HAP-1 (cell line): Measurements from ENCODE around the gene TRIM46.
"Not testable (repeated sequence)": the region's sequence is repeated elsewhere in the genome, so short reads cannot be mapped to it uniquely, and the experiment has no call there.

Experiments
- DNase-seq, 2 experiments: peaks; one replicate each; pipeline ENCODE4 v3.0.0-alpha.2; 2016 to 2020; ENCODE audit warnings: low spot score in 2 of 2
- H3K27me3 ChIP-seq: fragments of 250-450 bp; sonication (Bioruptor Pico); 2 replicates; pipeline ENCODE4 v1.5.1; 2020; ENCODE audit warnings: low read depth, mild to moderate bottlenecking, moderate library complexity
- H3K36me3 ChIP-seq: fragments of 250-450 bp; sonication (Bioruptor Pico); replicated peaks from 2 replicates; pipeline ENCODE4 v1.5.1; 2020; ENCODE audit warnings: mild to moderate bottlenecking
- H3K4me1 ChIP-seq: fragments of 250-450 bp; sonication (Bioruptor Pico); 2 replicates; pipeline ENCODE4 v1.5.1; 2020; ENCODE audit warnings: mild to moderate bottlenecking
- H3K4me3 ChIP-seq: fragments of 250-450 bp; sonication (Bioruptor Pico); 2 replicates; pipeline ENCODE4 v1.5.1; 2020; ENCODE audit warnings: mild to moderate bottlenecking, moderate library complexity
- H3K9me3 ChIP-seq: fragments of 250-450 bp; sonication (Bioruptor Pico); 2 replicates; pipeline ENCODE4 v1.5.1; 2020; ENCODE audit warnings: mild to moderate bottlenecking, moderate library complexity
- in situ Hi-C: fragments of 300-500 bp; cut with MboI; formaldehyde crosslinking; loops from 3 replicates; pipeline ENCODE4 v1.14.3; 2020; ENCODE audit warnings: low sequenced_read_pairs, inconsistent platforms, mixed read lengths

Gene TRIM46

DNA sequence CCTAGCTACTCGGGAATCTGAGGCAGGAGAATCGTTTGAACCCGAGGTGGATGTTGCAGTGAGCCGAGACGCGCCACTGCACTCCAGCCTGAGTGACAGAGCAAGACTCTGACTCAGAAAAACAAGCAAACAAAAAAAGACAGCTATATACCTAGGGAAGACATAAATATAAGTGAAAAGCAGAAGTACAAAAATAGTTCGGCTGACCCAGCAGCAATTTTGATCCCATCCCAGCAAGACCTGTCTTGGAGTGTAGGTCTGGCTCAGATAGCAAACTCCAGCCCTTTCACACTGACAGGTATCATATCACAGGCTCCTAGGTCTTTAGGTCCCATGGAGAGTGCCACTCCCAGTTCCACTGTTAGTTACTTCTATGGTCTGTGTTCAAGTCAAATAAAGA lies 49.4 kb downstream of the TRIM46 start:
- in situ Hi-C loops: no loop called here
- Histone ChIP-seq H3K9me3 (no peaks in the 10 kb centered on the region), H3K36me3 (peaks cover 8% of the 10 kb centered on the region), H3K27me3 (no peaks in the 10 kb centered on the region), H3K4me1 (peaks cover 8% of the 10 kb centered on the region), H3K4me3 (no peak overlapping the region)
- DNase-seq: no peak

DNA sequence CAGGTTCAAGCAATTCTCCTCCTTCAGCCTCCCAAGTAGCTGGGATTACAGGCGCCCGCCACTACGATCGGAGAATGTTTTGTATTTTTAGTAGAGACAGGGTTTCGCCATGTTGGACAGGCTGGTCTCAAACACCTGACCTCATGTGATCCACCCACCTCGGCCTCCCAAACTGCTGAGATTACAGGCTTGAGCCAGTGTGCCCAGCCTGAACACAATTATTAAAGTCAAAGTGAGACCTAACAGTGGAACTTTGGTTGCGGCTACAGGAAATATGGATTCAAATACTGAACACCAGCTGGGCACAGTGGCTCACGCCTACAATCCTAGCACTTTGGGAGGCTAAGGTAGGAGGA lies 51.7 kb downstream of the TRIM46 start:
- H3K4me1 ChIP-seq, H3K4me3 ChIP-seq, in situ Hi-C loops, H3K27me3 ChIP-seq, H3K36me3 ChIP-seq, DNase-seq, H3K9me3 ChIP-seq: not testable (repeated sequence)

GRCh38 chr1:155226188-155226909 lies 52.7 kb downstream of the TRIM46 start:
- in situ Hi-C loops: no loop called here
- Histone ChIP-seq H3K36me3 (peaks cover 8% of the 10 kb centered on the region), H3K9me3 (no peaks in the 10 kb centered on the region), H3K4me3 (peak overlapping the region; percentile 46), H3K27me3 (no peaks in the 10 kb centered on the region), H3K4me1 (peaks cover 10% of the 10 kb centered on the region)
- DNase-seq: peak; percentile 85 to 86

DNA sequence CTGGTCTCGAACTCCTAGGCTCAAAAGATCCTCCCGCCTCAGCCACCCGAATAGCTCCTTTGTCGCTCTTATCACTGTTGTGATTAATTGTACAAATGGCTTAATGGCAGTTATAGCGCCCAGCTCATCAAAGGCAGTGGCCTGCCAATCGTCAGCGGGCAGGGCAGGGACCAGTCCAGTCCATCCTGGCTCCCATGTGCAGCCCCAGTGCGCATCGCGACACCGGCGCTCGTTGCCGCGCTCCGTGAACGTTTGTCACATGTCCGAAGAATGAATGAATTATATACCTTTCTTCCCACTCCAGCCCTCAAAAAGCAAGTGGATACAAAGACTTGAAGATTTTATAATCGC lies 53.2 kb downstream of the TRIM46 start:
- Histone ChIP-seq H3K9me3 (no peaks in the 10 kb centered on the region), H3K4me1 (peaks cover 10% of the 10 kb centered on the region), H3K4me3 (peak overlapping the region; percentile 46), H3K36me3 (peaks cover 8% of the 10 kb centered on the region), H3K27me3 (no peaks in the 10 kb centered on the region)
- peak; percentile 36 to 69 for DNase-seq
- in situ Hi-C loops: no loop called here

- peak; percentile 98 to 99 for DNase-seq
- H3K36me3 ChIP-seq: peaks cover 8% of the 10 kb centered on the region
- no peaks in the 10 kb centered on the region for H3K9me3 ChIP-seq
- H3K4me3 ChIP-seq: peak overlapping the region; percentile 46
- no peaks in the 10 kb centered on the region for H3K27me3 ChIP-seq
- in situ Hi-C loops: no loop called here
- peaks cover 10% of the 10 kb centered on the region for H3K4me1 ChIP-seq
Measured at GRCh38 chr1:155227261-155228095, 53.8 kb downstream of the TRIM46 start.

GRCh38 chr1:155228096-155228427 lies 54.4 kb downstream of the TRIM46 start:
- no peak for DNase-seq
- Histone ChIP-seq H3K27me3 (no peaks in the 10 kb centered on the region), H3K4me1 (peaks cover 10% of the 10 kb centered on the region)

DNA sequence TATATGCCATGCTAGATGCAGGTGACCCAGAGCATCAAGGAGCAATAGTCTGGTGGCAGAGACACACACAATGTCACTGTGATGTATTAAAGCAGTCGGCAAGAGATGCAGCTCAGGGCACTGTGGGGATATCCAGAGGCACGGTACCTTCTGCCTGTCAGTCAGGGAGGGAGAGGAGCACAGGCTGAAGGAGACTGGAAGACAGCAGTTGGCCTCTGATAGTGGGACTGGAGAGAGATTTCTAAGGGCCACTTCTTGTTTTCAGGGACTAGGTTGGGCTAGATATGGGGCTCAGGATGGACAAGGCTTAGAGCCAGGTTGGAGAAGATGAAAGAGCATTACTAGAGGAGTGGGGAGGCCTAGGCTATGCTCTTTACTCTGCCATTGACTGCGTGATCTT lies 57.7 kb downstream of the TRIM46 start:
- H3K4me3 ChIP-seq, H3K27me3 ChIP-seq, H3K4me1 ChIP-seq, DNase-seq, in situ Hi-C loops, H3K36me3 ChIP-seq, H3K9me3 ChIP-seq: not testable (repeated sequence)

More at GRCh38 chr1:155228096-155228427, 54.4 kb downstream of the TRIM46 start:
- H3K4me3 ChIP-seq: peak overlapping the region; percentile 46
- no peaks in the 10 kb centered on the region for H3K9me3 ChIP-seq
- peaks cover 8% of the 10 kb centered on the region for H3K36me3 ChIP-seq
- in situ Hi-C loops: no loop called here

DNA sequence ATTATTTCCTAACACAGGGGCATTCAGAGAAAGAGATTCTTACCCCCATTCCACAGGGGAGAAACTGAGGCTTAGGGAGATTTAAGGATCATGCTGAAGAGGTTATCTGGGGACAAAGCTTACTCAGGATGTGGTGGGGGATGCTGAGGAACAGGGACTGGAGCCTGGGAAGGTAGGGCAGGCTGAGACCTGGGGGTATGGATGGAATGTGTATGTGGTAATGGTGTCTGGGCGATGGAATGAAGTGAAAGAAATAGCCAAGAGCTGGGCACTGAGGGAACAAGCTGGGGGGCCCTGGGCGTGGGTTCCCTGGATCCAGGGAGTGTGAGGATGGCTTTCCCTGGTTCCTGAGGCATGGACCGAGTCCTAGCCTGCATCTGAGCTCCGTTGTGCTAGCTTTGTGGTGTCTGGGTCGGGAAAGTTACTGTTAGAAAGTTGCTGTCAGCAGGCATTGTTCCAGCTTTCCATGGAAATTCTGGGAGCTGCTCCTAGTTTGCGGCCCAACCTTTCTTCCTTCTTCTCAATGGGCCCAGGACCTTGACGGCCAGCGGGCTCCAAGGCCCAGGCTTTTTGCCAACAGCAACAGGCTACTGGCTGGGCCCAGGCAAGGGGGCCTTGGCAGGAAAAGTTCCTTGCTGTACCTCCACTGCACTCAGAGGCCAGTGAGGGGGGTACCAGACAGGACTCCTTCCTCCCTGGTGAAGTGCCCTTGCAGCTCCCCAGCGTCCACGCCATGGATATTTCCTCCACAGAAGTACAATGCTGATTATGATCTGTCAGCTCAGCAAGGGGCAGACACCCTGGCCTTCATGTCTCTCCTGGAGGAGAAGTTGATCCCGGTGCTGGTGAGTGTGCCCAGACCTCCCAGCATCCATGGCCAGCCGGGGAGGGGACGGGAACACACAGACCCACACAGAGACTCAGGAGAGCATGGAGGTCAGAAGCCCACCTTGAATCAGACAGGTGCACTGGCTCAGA lies 58.6 kb downstream of the TRIM46 start:
- H3K4me3 ChIP-seq, H3K4me1 ChIP-seq, in situ Hi-C loops, DNase-seq, H3K36me3 ChIP-seq, H3K27me3 ChIP-seq, H3K9me3 ChIP-seq: not testable (repeated sequence)

- DNase-seq, H3K4me3 ChIP-seq, H3K36me3 ChIP-seq, in situ Hi-C loops, H3K9me3 ChIP-seq, H3K4me1 ChIP-seq, H3K27me3 ChIP-seq: not testable (repeated sequence)
Measured at GRCh38 chr1:155233502-155233901, 59.9 kb downstream of the TRIM46 start.
